H1 (cell line): ENCODE data around the gene GJA8. TPM values are rescaled to one million over a fixed set of nuclear protein-coding genes. Genes with fewer than 3 reads are reported as not detected.
"Not testable (repeated sequence)": the region's sequence is repeated elsewhere in the genome, so short reads cannot be mapped to it uniquely, and the experiment has no call there.

Source experiments
- CTCF ChIA-PET: fragments of 300-600 bp; sonication (Branson Sonifier 250); formaldehyde crosslinking; loops from one replicate; lab custom pipeline; 2021; ENCODE audit not compliant: partially characterized antibody; lab: Charles Lee
- POLR2A ChIA-PET: fragments of 300-600 bp; sonication (Branson Sonifier 250); formaldehyde crosslinking; loops from one replicate; lab custom pipeline; 2021; ENCODE audit warnings: inconsistent platforms; ENCODE audit not compliant: partially characterized antibody; lab: Charles Lee
- DNase-seq, 2 experiments: peaks; one replicate each; pipeline versions ENCODE4 v3.0.0 to v3.0.0-alpha.2; 2010 to 2022; ENCODE audit warnings: low spot score in 2 of 2, low read depth in 1 of 2, mixed read lengths in 1 of 2
- FAIRE-seq: peaks from 2 replicates; lab custom pipeline; 2011; peaks lifted over from hg19 to GRCh38; lab: Jason Lieb, UNC
- H2AFZ ChIP-seq: 2 replicates; pipeline ENCODE4 v1.8.1; 2012; ENCODE audit warnings: low read length, inconsistent platforms
- H2AK5ac ChIP-seq: 2 replicates; pipeline ENCODE4 v1.6.1; 2013; ENCODE audit warnings: low read depth, low read length
- H2BK120ac ChIP-seq: replicated peaks from 2 replicates; pipeline ENCODE3; 2013; ENCODE audit warnings: low read depth, low read length, inconsistent platforms
- H2BK12ac ChIP-seq: 2 replicates; pipeline ENCODE4 v1.6.1; 2013; ENCODE audit warnings: low read depth, low read length
- H2BK15ac ChIP-seq: 2 replicates; pipeline ENCODE4 v1.6.1; 2013; ENCODE audit warnings: low read length
- H2BK20ac ChIP-seq: 2 replicates; pipeline ENCODE4 v1.6.1; 2013; ENCODE audit warnings: low read length
- H2BK5ac ChIP-seq: 2 replicates; pipeline ENCODE4 v1.6.1; 2013; ENCODE audit warnings: low read depth, low read length
- H3K14ac ChIP-seq: 2 replicates; pipeline ENCODE4 v1.6.1; 2013; ENCODE audit warnings: inconsistent platforms; ENCODE audit not compliant: insufficient read length
- H3K18ac ChIP-seq: 2 replicates; pipeline ENCODE4 v1.6.1; 2013; ENCODE audit warnings: low read length; ENCODE audit errors: extremely low read depth
- H3K23ac ChIP-seq: 2 replicates; pipeline ENCODE4 v1.6.1; 2013; ENCODE audit warnings: inconsistent platforms; ENCODE audit not compliant: insufficient read length
- H3K23me2 ChIP-seq: 2 replicates; pipeline ENCODE4 v1.6.1; 2013; ENCODE audit warnings: low read depth, low read length
- H3K27ac ChIP-seq: 2 replicates; pipeline ENCODE4 v1.6.1; 2011; ENCODE audit warnings: low read depth, low read length, inconsistent platforms
- H3K27me3 ChIP-seq, 4 experiments: replicated peaks in 1 of 4; 1 replicate in 1 of 4; 2 replicates in 3 of 4; pipeline versions ENCODE4 v1.6.1 to v1.8.1; 2011 to 2013; ENCODE audit warnings: low read length in 3 of 4, mild to moderate bottlenecking in 3 of 4, inconsistent platforms in 2 of 4, mixed read lengths in 2 of 4, moderate library complexity in 1 of 4; ENCODE audit not compliant: control insufficient read depth in 3 of 4, insufficient read depth in 3 of 4; ENCODE audit errors: extremely low read depth in 1 of 4
- H3K36me3 ChIP-seq, 4 experiments: 2 replicates each; pipeline versions ENCODE4 v1.6.1 to v1.8.1; 2011 to 2013; ENCODE audit warnings: mild to moderate bottlenecking in 4 of 4, low read length in 3 of 4, moderate library complexity in 2 of 4, control low read depth in 1 of 4, inconsistent platforms in 1 of 4; ENCODE audit not compliant: insufficient read depth in 4 of 4, control insufficient read depth in 2 of 4
- H3K4ac ChIP-seq: replicated peaks from 2 replicates; pipeline ENCODE3; 2013; ENCODE audit warnings: low read length, low read depth, mixed read lengths, inconsistent platforms; ENCODE audit not compliant: insufficient read length
- H3K4me1 ChIP-seq, 4 experiments: replicated peaks in 1 of 4; 1 replicate in 1 of 4; 2 replicates in 3 of 4; pipeline versions ENCODE4 v1.6.1 to v1.8.1; 2011 to 2013; ENCODE audit warnings: low read length in 3 of 4, inconsistent platforms in 2 of 4, mixed read lengths in 1 of 4; ENCODE audit not compliant: insufficient read depth in 4 of 4, control insufficient read depth in 3 of 4
- H3K4me2 ChIP-seq, 2 experiments: 2 replicates each; pipeline versions ENCODE4 v1.6.1 to v1.8.1; 2011 to 2013; ENCODE audit warnings: low read depth in 2 of 2, low read length in 2 of 2, control low read depth in 1 of 2, inconsistent platforms in 1 of 2, mild to moderate bottlenecking in 1 of 2; ENCODE audit not compliant: insufficient read depth in 1 of 2
- H3K4me3 ChIP-seq, 4 experiments: fragments of 200-600, 300-600 bp in 1 of 4; sonication (generic), shearing (Covaris generic), sonication (Bioruptor Twin) in 1 of 4; 2 replicates each; pipeline versions ENCODE4 v1.5.1 to v1.8.1; 2011 to 2016; ENCODE audit warnings: low read length in 4 of 4, low read depth in 3 of 4, control low read depth in 2 of 4, inconsistent platforms in 2 of 4, mild to moderate bottlenecking in 2 of 4, mixed read lengths in 1 of 4, moderate library complexity in 1 of 4; ENCODE audit not compliant: insufficient read depth in 2 of 4; ENCODE audit errors: extremely low read depth in 1 of 4
- H3K56ac ChIP-seq: replicated peaks from 2 replicates; pipeline ENCODE3; 2013; ENCODE audit warnings: low read depth, mild to moderate bottlenecking, mixed read lengths, low read length, inconsistent platforms; ENCODE audit not compliant: insufficient read length
- H3K79me1 ChIP-seq: 2 replicates; pipeline ENCODE4 v1.6.1; 2013; ENCODE audit warnings: low read depth, low read length, control low read depth
- H3K79me2 ChIP-seq, 2 experiments: 2 replicates each; pipeline versions ENCODE4 v1.6.1 to v1.8.1; 2012 to 2013; ENCODE audit warnings: low read length in 2 of 2, mild to moderate bottlenecking in 2 of 2, inconsistent platforms in 1 of 2; ENCODE audit not compliant: insufficient read depth in 2 of 2, control insufficient read depth in 1 of 2
- H3K9ac ChIP-seq, 4 experiments: replicated peaks in 1 of 4; 1 replicate in 1 of 4; 2 replicates in 3 of 4; pipeline versions ENCODE4 v1.6.1 to v1.8.1; 2011 to 2013; ENCODE audit warnings: low read depth in 3 of 4, low read length in 3 of 4, control low read depth in 2 of 4, mild to moderate bottlenecking in 2 of 4, moderate library complexity in 2 of 4, inconsistent platforms in 1 of 4; ENCODE audit errors: extremely low read depth in 1 of 4
- H3K9me3 ChIP-seq, 2 experiments: 2 replicates each; pipeline versions ENCODE4 v1.6.1 to v1.8.1; 2012 to 2013; ENCODE audit warnings: mild to moderate bottlenecking in 2 of 2, moderate library complexity in 2 of 2, control low read depth in 1 of 2, inconsistent platforms in 1 of 2, low read depth in 1 of 2, low read length in 1 of 2, mixed read lengths in 1 of 2; ENCODE audit not compliant: insufficient read depth in 2 of 2
- H4K20me1 ChIP-seq, 2 experiments: replicated peaks in 1 of 2; 2 replicates each; pipeline versions ENCODE3 to v1.8.1; 2011 to 2013; ENCODE audit warnings: inconsistent platforms in 2 of 2, low read length in 2 of 2, mild to moderate bottlenecking in 1 of 2; ENCODE audit not compliant: insufficient read depth in 2 of 2, control insufficient read depth in 1 of 2
- H4K5ac ChIP-seq: 2 replicates; pipeline ENCODE4 v1.6.1; 2013; ENCODE audit warnings: low read length, low read depth, mixed read lengths, inconsistent platforms; ENCODE audit not compliant: insufficient read length
- H4K8ac ChIP-seq: 2 replicates; pipeline ENCODE4 v1.8.0; 2013; ENCODE audit warnings: mild to moderate bottlenecking, moderate library complexity, low read length, inconsistent platforms; ENCODE audit not compliant: insufficient read depth; ENCODE audit errors: extremely low read depth
- H4K91ac ChIP-seq: replicated peaks from 2 replicates; pipeline ENCODE3; 2013; ENCODE audit warnings: low read length, mixed read lengths, inconsistent platforms; ENCODE audit not compliant: insufficient read length
- WGBS, 2 experiments: shearing (Covaris generic) in 1 of 2; methylation state at CpG; one replicate each; pipeline versions ENCODE4 v1.1.6 to v1.1.7; 2013 to 2015; ENCODE audit warnings: low lambda C conversion rate in 2 of 2, mixed read lengths in 2 of 2, inconsistent platforms in 1 of 2, low coverage in 1 of 2, missing lambda C conversion rate in 1 of 2; ENCODE audit not compliant: insufficient replicate concordance in 2 of 2, insufficient coverage in 1 of 2, insufficient read length in 1 of 2; ENCODE audit errors: extremely low coverage in 1 of 2, missing lambda C conversion rate in 1 of 2; 5-methylcytosine and 5-hydroxymethylcytosine counted together
- polyA plus RNA-seq, 7 experiments: library from polyadenylated mRNA; depleted of rRNA in 3 of 7; stranded (reverse) in 5 of 7; unstranded in 2 of 7; fragments of >200 nt in 5 of 7; fragments of 200-250 nt in 2 of 7; gene quantifications; 1 replicate in 5 of 7; 2 replicates in 1 of 7; 4 replicates in 1 of 7; pipeline versions ENCODE4 v1.2.1 to v1.2.3, GENCODE V29; 2011 to 2013; ENCODE audit warnings: missing spikeins in 2 of 7, mixed read lengths in 2 of 7
- total RNA-seq: library from RNA; stranded (reverse); fragmentation: NEBNext Ultra II Directional; extraction: Animal tissue kit (Norgen Biotek cat#: 25700); gene quantifications from 2 replicates; pipeline ENCODE4 v1.2.1, GENCODE V29; 2021

The GJA8 gene
- total and polyA plus RNA-seq, 2 of the 8 experiments (the other 6 are each of a cell fraction or from before 2014, with no cell fraction given) = not detected

GRCh38 chr1:147867204-147867603, 35.4 kb upstream of the GJA8 start:
- 89% methylated on average over 4 of the region's 4 CpGs; no CpG with 5 or more reads in 1 of the 2 experiments for WGBS, 2 experiments

More at GRCh38 chr1:147867204-147867603, 35.4 kb upstream of the GJA8 start:
- H3K79me2 ChIP-seq, H3K27me3 ChIP-seq, H2BK15ac ChIP-seq, H3K9ac ChIP-seq, H4K5ac ChIP-seq, H3K9me3 ChIP-seq, FAIRE-seq, H4K8ac ChIP-seq, H3K27ac ChIP-seq, H3K4me2 ChIP-seq, H4K20me1 ChIP-seq, H2BK20ac ChIP-seq, H3K23ac ChIP-seq, H3K36me3 ChIP-seq, H2BK5ac ChIP-seq, H4K91ac ChIP-seq, H2BK120ac ChIP-seq, H2AFZ ChIP-seq, CTCF ChIA-PET, H3K79me1 ChIP-seq, H3K4me1 ChIP-seq, H3K18ac ChIP-seq, DNase-seq, H2AK5ac ChIP-seq, H3K56ac ChIP-seq, H2BK12ac ChIP-seq, H3K4me3 ChIP-seq, POLR2A ChIA-PET, H3K4ac ChIP-seq, H3K23me2 ChIP-seq, H3K14ac ChIP-seq: not testable (repeated sequence)
